SK-N-SH (cell line): ENCODE results near the gene LRCH2. TPM values are rescaled to one million over a fixed set of nuclear protein-coding genes. Genes with fewer than 3 reads are reported as not detected.
A peak's percentile ranks its signal among the peaks of the same experiment; 100 is the strongest.

Source experiments
- CTCF ChIA-PET: fragments of 300-600, 350-600 bp; formaldehyde crosslinking; extraction: SDS; loops from one replicate; lab custom pipeline; 2021; lab: Yijun Ruan, JAX
- POLR2A ChIA-PET: fragments of 350-600 bp; sonication (Branson Sonifier 250); formaldehyde crosslinking; extraction: SDS; loops from one replicate; lab custom pipeline; 2020; ENCODE audit warnings: antibody characterized with exemption, inconsistent platforms; lab: Yijun Ruan, JAX
- DNase-seq: peaks from one replicate; pipeline ENCODE4 v3.0.0; 2012
- H2AFZ ChIP-seq: fragments of 200-600 bp; sonication (generic); 2 replicates; pipeline ENCODE4 v1.8.1; 2016; ENCODE audit warnings: antibody characterized with exemption, mild to moderate bottlenecking, low read depth
- H3F3A ChIP-seq: fragments of 200-600 bp; sonication (generic); replicated peaks from 2 replicates; pipeline ENCODE3; 2016; ENCODE audit warnings: antibody characterized with exemption, mild to moderate bottlenecking; ENCODE audit not compliant: insufficient read depth
- H3K27ac ChIP-seq, 2 experiments: fragments of 200-500 bp in 1 of 2; fragments of 200-600 bp in 1 of 2; sonication (Bioruptor generic) in 1 of 2; sonication (generic), shearing (Covaris generic) in 1 of 2; 2 replicates each; pipeline versions ENCODE4 v1.5.1 to v1.6.1; 2014 to 2016; ENCODE audit warnings: low read depth in 2 of 2, inconsistent platforms in 1 of 2, low read length in 1 of 2, mild to moderate bottlenecking in 1 of 2, mixed read lengths in 1 of 2
- H3K27me3 ChIP-seq: fragments of 200-600 bp; sonication (generic), shearing (Covaris generic); 2 replicates; pipeline ENCODE4 v1.6.1; 2016; ENCODE audit warnings: mixed run types; ENCODE audit not compliant: insufficient read depth
- H3K36me3 ChIP-seq, 2 experiments: fragments of 200-500 bp in 1 of 2; fragments of 200-600 bp in 1 of 2; sonication (Bioruptor generic) in 1 of 2; sonication (generic) in 1 of 2; replicated peaks in 1 of 2; 2 replicates each; pipeline versions ENCODE3 to v1.5.1; 2014 to 2016; ENCODE audit warnings: low read length in 1 of 2, mild to moderate bottlenecking in 1 of 2; ENCODE audit not compliant: insufficient read depth in 2 of 2, control insufficient read depth in 1 of 2
- H3K4me1 ChIP-seq, 2 experiments: fragments of 200-500 bp in 1 of 2; fragments of 200-600 bp in 1 of 2; sonication (Bioruptor generic) in 1 of 2; sonication (generic), shearing (Covaris generic) in 1 of 2; 2 replicates each; pipeline versions ENCODE4 v1.5.1 to v1.6.1; 2014 to 2016; ENCODE audit warnings: low read depth in 1 of 2, low read length in 1 of 2, mixed run types in 1 of 2; ENCODE audit not compliant: insufficient read depth in 2 of 2, control insufficient read depth in 1 of 2
- H3K4me2 ChIP-seq: fragments of 200-600 bp; sonication (generic), shearing (Covaris generic); 2 replicates; pipeline ENCODE4 v1.6.1; 2017; ENCODE audit warnings: mixed run types
- H3K4me3 ChIP-seq, 2 experiments: fragments of 200-500 bp in 1 of 2; fragments of 200-600 bp in 1 of 2; sonication (Bioruptor generic) in 1 of 2; sonication (generic), shearing (Covaris generic) in 1 of 2; 2 replicates each; pipeline versions ENCODE4 v1.5.1 to v1.8.1; 2014 to 2016; ENCODE audit warnings: low read depth in 2 of 2, inconsistent platforms in 1 of 2, low read length in 1 of 2, mild to moderate bottlenecking in 1 of 2, mixed read lengths in 1 of 2, moderate library complexity in 1 of 2
- H3K79me2 ChIP-seq: fragments of 200-600 bp; sonication (generic); 2 replicates; pipeline ENCODE4 v1.8.1; 2017; ENCODE audit warnings: mild to moderate bottlenecking; ENCODE audit not compliant: insufficient read depth
- H3K9ac ChIP-seq: fragments of 200-600 bp; sonication (generic); 2 replicates; pipeline ENCODE4 v1.6.1; 2017; ENCODE audit warnings: mixed run types
- H3K9me2 ChIP-seq: fragments of 200-600 bp; sonication (generic); 2 replicates; pipeline ENCODE4 v1.6.1; 2017; ENCODE audit warnings: mixed run types
- H3K9me3 ChIP-seq: fragments of 200-600 bp; sonication (generic); 2 replicates; pipeline ENCODE4 v1.6.1; 2017; ENCODE audit warnings: mixed run types, mild to moderate bottlenecking, moderate library complexity
- H4K20me1 ChIP-seq: fragments of 200-600 bp; sonication (generic); 2 replicates; pipeline ENCODE4 v1.6.1; 2017; ENCODE audit warnings: mild to moderate bottlenecking, mixed run types; ENCODE audit not compliant: insufficient read depth
- CHD2 ChIP-seq: fragments of 150-350 bp; IDR thresholded peaks from 2 replicates; pipeline ENCODE4 v1.6.1; 2018; ENCODE audit warnings: low read length; ENCODE audit not compliant: partially characterized antibody
- ELF1 ChIP-seq: IDR thresholded peaks from 2 replicates; pipeline ENCODE4 v1.4.0; 2012
- MAX ChIP-seq: IDR thresholded peaks from 2 replicates; pipeline ENCODE4 v1.4.0; 2012; ENCODE audit warnings: low read depth
- MEF2A ChIP-seq: IDR thresholded peaks from 2 replicates; pipeline ENCODE4 v1.4.0; 2012; ENCODE audit warnings: low read depth, borderline replicate concordance
- REST ChIP-seq: IDR thresholded peaks from 2 replicates; pipeline ENCODE4 v1.6.1; 2012; ENCODE audit warnings: mild to moderate bottlenecking, low read depth, low read length, moderate library complexity
- TAF1 ChIP-seq: IDR thresholded peaks from 2 replicates; pipeline ENCODE4 v1.6.1; 2012; ENCODE audit warnings: low read depth, mild to moderate bottlenecking, low read length, moderate library complexity, borderline replicate concordance
- TEAD4 ChIP-seq: IDR thresholded peaks from 2 replicates; pipeline ENCODE4 v1.4.0; 2012; ENCODE audit warnings: mild to moderate bottlenecking, borderline replicate concordance; ENCODE audit not compliant: insufficient read depth
- ZBTB33 ChIP-seq: IDR thresholded peaks from 2 replicates; pipeline ENCODE4 v1.4.0; 2012; ENCODE audit warnings: low read depth, borderline replicate concordance
- WGBS: methylation state at CpG from one replicate; pipeline ENCODE4 v1.1.6; 2017; ENCODE audit warnings: low lambda C conversion rate; 5-methylcytosine and 5-hydroxymethylcytosine counted together
- polyA plus RNA-seq, 3 experiments: library from polyadenylated mRNA; depleted of rRNA; stranded (reverse); fragments of >200 nt; gene quantifications; 2 replicates each; pipeline ENCODE4 v1.2.3, GENCODE V29; 2012

The LRCH2 gene
- polyA plus RNA-seq, 1 of the 3 experiments (the other 2 are of a cell fraction), result 1.7 TPM

DNA sequence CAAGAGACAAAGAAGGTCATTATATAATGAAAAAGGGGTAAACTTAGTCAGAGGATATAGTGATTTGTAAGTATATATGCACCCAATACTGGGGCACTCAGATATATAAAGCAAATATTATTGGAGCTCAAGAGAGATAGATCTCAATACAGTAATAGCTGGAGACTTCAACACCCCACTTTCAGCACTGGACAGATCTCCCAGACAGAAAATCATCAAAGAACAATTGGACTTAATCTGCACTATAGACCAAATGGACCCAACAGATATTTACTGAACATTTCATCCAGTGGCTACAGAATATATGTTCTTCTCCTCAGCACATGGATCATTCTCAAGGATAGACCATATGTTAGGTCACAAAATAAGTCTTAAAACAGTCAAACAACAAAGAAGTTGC, 91.8 kb downstream of the LRCH2 start:
- ChIA-PET CTCF (no interaction called here), POLR2A (no interaction called here)
- Histone ChIP-seq H4K20me1 (no peaks in the 10 kb centered on the region), H3K9me2 (no peaks in the 10 kb centered on the region), H3K4me2 (no peak overlapping the region), H2AFZ (no peak overlapping the region), H3K27ac (no peak overlapping the region), H3K79me2 (no peaks in the 10 kb centered on the region), H3K9ac (no peak overlapping the region), H3K4me1 (no peaks in the 10 kb centered on the region), H3F3A (no peaks in the 10 kb centered on the region), H3K4me3 (no peak overlapping the region), H3K9me3 (no peaks in the 10 kb centered on the region), H3K36me3 (peaks cover 0 to 3% of the 10 kb centered on the region in 2 experiments)
- no peak for DNase-seq
- no peak for TF ChIP-seq TAF1
- peak; percentile 72; the same call in 1 of the 2 replicates for TF ChIP-seq REST
- TF ChIP-seq, all 33 proteins: peak for 1
- no peaks in the 10 kb centered on the region for H3K27me3 ChIP-seq

GRCh38 chrX:115138040-115138439, 95.9 kb downstream of the LRCH2 start:
- H3K4me2 ChIP-seq, result no peak overlapping the region
- H3F3A ChIP-seq, result no peaks in the 10 kb centered on the region
- H2AFZ ChIP-seq, result no peak overlapping the region
- ChIA-PET CTCF (no interaction called here), POLR2A (no interaction called here)
- H3K27ac ChIP-seq, result no peak overlapping the region
- TF ChIP-seq MAX (no peak), CHD2 (no peak), TEAD4 (no peak), ELF1 (no peak), MEF2A (no peak), TAF1 (no peak), ZBTB33 (no peak)
- no peaks in the 10 kb centered on the region for H3K9me3 ChIP-seq
- no peak overlapping the region for H3K4me3 ChIP-seq
- H3K27me3 ChIP-seq, result no peaks in the 10 kb centered on the region
- DNase-seq, result no peak
- no peaks in the 10 kb centered on the region for H3K9me2 ChIP-seq
- H3K36me3 ChIP-seq, result peaks cover 0 to 6% of the 10 kb centered on the region in 2 experiments
- H3K4me1 ChIP-seq, result no peaks in the 10 kb centered on the region
- H3K79me2 ChIP-seq, result no peaks in the 10 kb centered on the region
- H4K20me1 ChIP-seq, result no peaks in the 10 kb centered on the region
- no peak overlapping the region for H3K9ac ChIP-seq
- 50% methylated on average over 5 of the region's 5 CpGs for WGBS
